RWPE2 (cell line): Measurements from ENCODE around the gene EIF5A.
A peak's percentile ranks its signal among the peaks of the same experiment; 100 is the strongest.
"Not testable (repeated sequence)": the region's sequence is repeated elsewhere in the genome, so short reads cannot be mapped to it uniquely, and the experiment has no call there.

Experiments
- ATAC-seq: fragments of 200-7000 bp; cut with Tn5 transposase; 3 replicates; pipeline ENCODE4 v1.9.1; 2021; ENCODE audit warnings: low read depth
- DNase-seq: peaks from one replicate; pipeline ENCODE4 v3.0.0-alpha.2; 2020; ENCODE audit warnings: low spot score
- H3K27ac ChIP-seq: fragments of 450-650 bp; 2 replicates; pipeline ENCODE4 v1.5.1; 2017; ENCODE audit warnings: mild to moderate bottlenecking; ENCODE audit not compliant: poor library complexity, severe bottlenecking
- H3K27me3 ChIP-seq: fragments of 250-450 bp; sonication (Bioruptor Pico); 2 replicates; pipeline ENCODE4 v1.5.1; 2021; ENCODE audit warnings: mild to moderate bottlenecking, moderate library complexity; ENCODE audit not compliant: insufficient read depth, poor library complexity, severe bottlenecking
- H3K36me3 ChIP-seq: fragments of 250-450 bp; sonication (Bioruptor Pico); 2 replicates; pipeline ENCODE4 v1.5.1; 2020; ENCODE audit warnings: low read depth, mild to moderate bottlenecking, moderate library complexity
- H3K4me1 ChIP-seq: fragments of 250-450 bp; sonication (Bioruptor Pico); 2 replicates; pipeline ENCODE4 v1.5.1; 2021; ENCODE audit warnings: mild to moderate bottlenecking, moderate library complexity; ENCODE audit not compliant: insufficient read depth, poor library complexity, severe bottlenecking
- H3K4me3 ChIP-seq: fragments of 250-450 bp; sonication (Bioruptor Pico); 2 replicates; pipeline ENCODE4 v1.5.1; 2021; ENCODE audit warnings: mild to moderate bottlenecking, moderate library complexity; ENCODE audit not compliant: severe bottlenecking
- H3K9me3 ChIP-seq: fragments of 250-450 bp; sonication (Bioruptor Pico); 2 replicates; pipeline ENCODE4 v1.5.1; 2021; ENCODE audit warnings: mild to moderate bottlenecking, moderate library complexity; ENCODE audit not compliant: severe bottlenecking
- CTCF ChIP-seq: fragments of 450-650 bp; IDR thresholded peaks from one replicate; pipeline ENCODE4 v1.5.1; 2017; ENCODE audit warnings: mild to moderate bottlenecking, moderate library complexity; ENCODE audit not compliant: poor library complexity, severe bottlenecking

The EIF5A gene

GRCh38 chr17:7329997-7330637, 22.7 kb downstream of the EIF5A start:
- no peaks in the 10 kb centered on the region for H3K9me3 ChIP-seq
- H3K4me3 ChIP-seq, result peak overlapping the region; percentile 56
- ATAC-seq, result peak; percentile 79
- peak overlapping the region; percentile 60 for H3K27ac ChIP-seq
- peak; percentile 84 for DNase-seq
- TF ChIP-seq CTCF, result no peak
- H3K4me1 ChIP-seq, result no peaks in the 10 kb centered on the region
- peaks cover 9% of the 10 kb centered on the region for H3K36me3 ChIP-seq
- no peaks in the 10 kb centered on the region for H3K27me3 ChIP-seq

GRCh38 chr17:7330638-7331015, 23.2 kb downstream of the EIF5A start:
- no peak for TF ChIP-seq CTCF
- no peaks in the 10 kb centered on the region for H3K4me1 ChIP-seq
- H3K27ac ChIP-seq, result peak overlapping the region; percentile 60
- DNase-seq (peak; percentile 47), ATAC-seq (no peak)
- no peaks in the 10 kb centered on the region for H3K9me3 ChIP-seq
- peaks cover 5% of the 10 kb centered on the region for H3K36me3 ChIP-seq
- no peaks in the 10 kb centered on the region for H3K27me3 ChIP-seq
- H3K4me3 ChIP-seq, result peak overlapping the region; percentile 56

- no peak for TF ChIP-seq CTCF
- H3K27ac ChIP-seq, result no peak overlapping the region
- H3K27me3 ChIP-seq, result no peaks in the 10 kb centered on the region
- ATAC-seq, result no peak
- H3K9me3 ChIP-seq, result no peaks in the 10 kb centered on the region
- H3K36me3 ChIP-seq, result no peaks in the 10 kb centered on the region
- H3K4me1 ChIP-seq, result no peaks in the 10 kb centered on the region
- DNase-seq, result peak; percentile 29
- no peak overlapping the region for H3K4me3 ChIP-seq
Measured at GRCh38 chr17:7332111-7332510, 24.7 kb downstream of the EIF5A start.

- not testable (repeated sequence) for H3K27ac ChIP-seq, DNase-seq, H3K36me3 ChIP-seq, ATAC-seq, H3K4me3 ChIP-seq, H3K27me3 ChIP-seq, H3K4me1 ChIP-seq, H3K9me3 ChIP-seq
Measured at GRCh38 chr17:7332600-7333069, 25.2 kb downstream of the EIF5A start.

- ATAC-seq, result no peak
- DNase-seq, result no peak
- Histone ChIP-seq H3K36me3 (no peaks in the 10 kb centered on the region), H3K4me3 (no peak overlapping the region), H3K27me3 (no peaks in the 10 kb centered on the region), H3K4me1 (no peaks in the 10 kb centered on the region), H3K9me3 (no peaks in the 10 kb centered on the region), H3K27ac (no peak overlapping the region)
- no peak for TF ChIP-seq CTCF
Measured at GRCh38 chr17:7334938-7335538, 27.6 kb downstream of the EIF5A start.

- H3K9me3 ChIP-seq, H3K4me3 ChIP-seq, H3K36me3 ChIP-seq, H3K27ac ChIP-seq, H3K27me3 ChIP-seq, ATAC-seq, DNase-seq, H3K4me1 ChIP-seq: not testable (repeated sequence)
Measured at GRCh38 chr17:7335765-7336164, 28.3 kb downstream of the EIF5A start.
